HCT116 (cell line): Measurements from ENCODE around the gene PFN3. TPM values are rescaled to one million over a fixed set of nuclear protein-coding genes. Genes with fewer than 3 reads are reported as not detected.
A peak's percentile ranks its signal among the peaks of the same experiment; 100 is the strongest.

Experiments
- ATAC-seq: fragments of 200-7000 bp; cut with Tn5 transposase; 2 replicates; pipeline ENCODE4 v1.9.1; 2020; ENCODE audit warnings: mild to moderate bottlenecking, moderate library complexity
- BruUV-seq: library from RNA; stranded (reverse); fragments of 400-500 nt; replicated peaks from 2 replicates; lab custom pipeline; 2021; lab: Mats Ljungman, UMichigan
- CTCF ChIA-PET: fragments of 300-600 bp; sonication (Branson Sonifier 250); formaldehyde crosslinking; loops from one replicate; lab custom pipeline; 2021; ENCODE audit warnings: antibody characterized with exemption; lab: Charles Lee
- POLR2A ChIA-PET: fragments of 300-600, 350-600 bp; sonication (Branson Sonifier 250); formaldehyde crosslinking; loops from one replicate; lab custom pipeline; 2021; ENCODE audit warnings: antibody characterized with exemption; lab: Charles Lee
- RAD21 ChIA-PET, 2 experiments: fragments of 300-600 bp; sonication (Branson Sonifier 250); formaldehyde crosslinking; loops; one replicate each; lab custom pipeline; 2023; ENCODE audit warnings: low total read pairs in 2 of 2; ENCODE audit not compliant: uncharacterized antibody in 2 of 2, unreplicated experiment in 2 of 2, low non-redundant PET in 1 of 2; lab: Charles Lee
- DNase-seq: peaks from one replicate; pipeline ENCODE4 v3.0.0-alpha.2; 2010; ENCODE audit warnings: low read depth, low spot score
- H2AFZ ChIP-seq: fragments of 200-600 bp; shearing (Covaris generic), sonication (generic); 2 replicates; pipeline ENCODE4 v1.6.1; 2017; ENCODE audit warnings: low read depth, mixed run types, mixed read lengths, antibody characterized with exemption, low read length; ENCODE audit not compliant: poor library complexity, severe bottlenecking
- H3K27ac ChIP-seq: 2 replicates; pipeline ENCODE4 v1.5.1; 2012; ENCODE audit warnings: low read depth, low read length
- H3K27me3 ChIP-seq: fragments of 200-600 bp; sonication (generic); 2 replicates; pipeline ENCODE4 v1.6.1; 2016; ENCODE audit warnings: mixed run types, low read length, mixed read lengths; ENCODE audit not compliant: insufficient read depth
- H3K36me3 ChIP-seq, 2 experiments: fragments of 200-500 bp in 1 of 2; fragments of 200-600 bp in 1 of 2; sonication (Bioruptor generic) in 1 of 2; sonication (generic) in 1 of 2; 2 replicates each; pipeline versions ENCODE4 v1.5.1 to v1.6.1; 2014 to 2016; ENCODE audit warnings: low read length in 2 of 2, inconsistent platforms in 1 of 2, mixed read lengths in 1 of 2, mixed run types in 1 of 2; ENCODE audit not compliant: insufficient read depth in 2 of 2, control insufficient read depth in 1 of 2
- H3K4me1 ChIP-seq, 2 experiments: fragments of 200-600 bp in 1 of 2; sonication (generic) in 1 of 2; 2 replicates each; pipeline versions ENCODE4 v1.5.1 to v1.6.1; 2012 to 2017; ENCODE audit warnings: low read length in 2 of 2, inconsistent platforms in 1 of 2, mild to moderate bottlenecking in 1 of 2, mixed read lengths in 1 of 2, mixed run types in 1 of 2, moderate library complexity in 1 of 2; ENCODE audit not compliant: insufficient read depth in 2 of 2, control insufficient read depth in 1 of 2
- H3K4me2 ChIP-seq: fragments of 200-600 bp; sonication (generic); 2 replicates; pipeline ENCODE4 v1.6.1; 2017; ENCODE audit warnings: mixed run types, low read length, mixed read lengths
- H3K4me3 ChIP-seq, 2 experiments: fragments of 200-600 bp in 1 of 2; sonication (generic) in 1 of 2; replicated peaks in 1 of 2; 2 replicates each; pipeline ENCODE4 v1.5.1; 2011 to 2016; ENCODE audit warnings: low read length in 2 of 2, control low read depth in 1 of 2, low read depth in 1 of 2, mild to moderate bottlenecking in 1 of 2, mixed read lengths in 1 of 2, mixed run types in 1 of 2
- H3K79me2 ChIP-seq: fragments of 200-600 bp; sonication (generic); 2 replicates; pipeline ENCODE4 v1.6.1; 2017; ENCODE audit warnings: mild to moderate bottlenecking, mixed run types, low read length, moderate library complexity, mixed read lengths; ENCODE audit not compliant: insufficient read depth
- H3K9ac ChIP-seq: fragments of 200-600 bp; sonication (generic); 2 replicates; pipeline ENCODE4 v1.6.1; 2016; ENCODE audit warnings: low read length, mixed read lengths
- H3K9me2 ChIP-seq: fragments of 200-600 bp; sonication (generic), shearing (Covaris generic); 2 replicates; pipeline ENCODE4 v1.6.1; 2017; ENCODE audit warnings: mixed run types, mild to moderate bottlenecking, moderate library complexity; ENCODE audit not compliant: insufficient read depth
- H3K9me3 ChIP-seq, 2 experiments: fragments of 200-500 bp in 1 of 2; fragments of 200-600 bp in 1 of 2; sonication (Bioruptor generic) in 1 of 2; sonication (generic) in 1 of 2; 2 replicates each; pipeline ENCODE4 v1.6.1; 2014 to 2017; ENCODE audit warnings: low read length in 2 of 2, mixed read lengths in 2 of 2, inconsistent platforms in 1 of 2, low read depth in 1 of 2, mild to moderate bottlenecking in 1 of 2, mixed run types in 1 of 2, moderate library complexity in 1 of 2; ENCODE audit not compliant: control insufficient read depth in 1 of 2, insufficient read depth in 1 of 2
- H4K20me1 ChIP-seq: fragments of 200-600 bp; sonication (generic), shearing (Covaris generic); 2 replicates; pipeline ENCODE4 v1.6.1; 2017; ENCODE audit warnings: mixed run types, mild to moderate bottlenecking, moderate library complexity; ENCODE audit not compliant: insufficient read depth
- ATF3 ChIP-seq: IDR thresholded peaks from 2 replicates; pipeline ENCODE4 v1.6.1; 2012
- CBX3 ChIP-seq: IDR thresholded peaks from 2 replicates; pipeline ENCODE4 v1.6.1; 2012; ENCODE audit warnings: low read depth
- CEBPB ChIP-seq: IDR thresholded peaks from 2 replicates; pipeline ENCODE4 v1.6.1; 2012; ENCODE audit warnings: low read depth
- CTCF ChIP-seq, 3 experiments: fragments of 200-600 bp in 1 of 3; sonication (generic) in 1 of 3; IDR thresholded peaks in 2 of 3; conservative IDR thresholded peaks in 1 of 3; 2 replicates each; pipeline ENCODE4 v1.5.1; 2012 to 2017; ENCODE audit warnings: low read depth in 2 of 3, low read length in 2 of 3, antibody characterized with exemption in 1 of 3, borderline replicate concordance in 1 of 3, control low read depth in 1 of 3, mild to moderate bottlenecking in 1 of 3, mixed read lengths in 1 of 3, mixed run types in 1 of 3, moderate library complexity in 1 of 3; ENCODE audit not compliant: insufficient read depth in 1 of 3
- EGR1 ChIP-seq: IDR thresholded peaks from 2 replicates; pipeline ENCODE4 v1.6.1; 2012; ENCODE audit warnings: low read depth
- ELF1 ChIP-seq: IDR thresholded peaks from 2 replicates; pipeline ENCODE4 v1.6.1; 2012; ENCODE audit warnings: low read depth, borderline replicate concordance
- EZH2 ChIP-seq: fragments of 200-600 bp; sonication (generic); IDR thresholded peaks from 2 replicates; pipeline ENCODE4 v1.6.1; 2017; ENCODE audit warnings: antibody characterized with exemption, mixed run types
- EZH2phosphoT487 ChIP-seq: fragments of 200-600 bp; IDR thresholded peaks from 2 replicates; pipeline ENCODE4 v1.6.1; 2018; ENCODE audit warnings: antibody characterized with exemption, borderline replicate concordance
- FOSL1 ChIP-seq: IDR thresholded peaks from 2 replicates; pipeline ENCODE4 v1.6.1; 2012; ENCODE audit warnings: low read depth
- JUND ChIP-seq: IDR thresholded peaks from 2 replicates; pipeline ENCODE4 v1.6.1; 2012
- POLR2AphosphoS5 ChIP-seq: IDR thresholded peaks from 2 replicates; pipeline ENCODE4 v1.6.1; 2011; ENCODE audit warnings: mild to moderate bottlenecking, low read depth, low read length, moderate library complexity
- RAD21 ChIP-seq: IDR thresholded peaks from 2 replicates; pipeline ENCODE4 v1.6.1; 2012; ENCODE audit warnings: low read depth, mild to moderate bottlenecking
- SIN3A ChIP-seq: IDR thresholded peaks from 2 replicates; pipeline ENCODE4 v1.6.1; 2012; ENCODE audit warnings: low read depth
- SP1 ChIP-seq: IDR thresholded peaks from 2 replicates; pipeline ENCODE4 v1.6.1; 2012; ENCODE audit warnings: low read depth
- SRF ChIP-seq: IDR thresholded peaks from 2 replicates; pipeline ENCODE4 v1.6.1; 2012; ENCODE audit warnings: low read depth
- YY1 ChIP-seq: IDR thresholded peaks from 2 replicates; pipeline ENCODE4 v1.6.1; 2011; ENCODE audit warnings: low read length, low read depth, moderate library complexity, mild to moderate bottlenecking; ENCODE audit not compliant: insufficient replicate concordance; ENCODE audit errors: extremely low read depth
- ZBTB33 ChIP-seq: IDR thresholded peaks from 2 replicates; pipeline ENCODE4 v1.6.1; 2011; ENCODE audit warnings: mild to moderate bottlenecking, low read length, moderate library complexity; ENCODE audit not compliant: insufficient replicate concordance; ENCODE audit errors: extremely low read depth
- ZFX ChIP-seq: fragments of 450-650 bp; IDR thresholded peaks from 2 replicates; pipeline ENCODE4 v1.6.1; 2017
- ZNF274 ChIP-seq: fragments of 200-500 bp; sonication (Bioruptor generic); IDR thresholded peaks from 2 replicates; pipeline ENCODE4 v1.6.1; 2014; ENCODE audit warnings: mild to moderate bottlenecking, low read depth, low read length, inconsistent platforms
- intact Hi-C: fragments of 100-400 bp; cut with micrococcal nuclease; formaldehyde crosslinking; loops from 2 replicates; pipeline ENCODE4 v1.10.0; 2022
- total RNA-seq: library from RNA; stranded (reverse); gene quantifications from one replicate; pipeline ENCODE4 v1.2.1, GENCODE V29; 2021; ENCODE audit not compliant: unreplicated experiment
- TF ChIP-seq, protein P1 (sequence below): IDR thresholded peaks from 2 replicates; pipeline ENCODE4 v1.6.1; 2012

The PFN3 gene
- total RNA-seq, 1 experiment from 2014 or later = not detected

DNA sequence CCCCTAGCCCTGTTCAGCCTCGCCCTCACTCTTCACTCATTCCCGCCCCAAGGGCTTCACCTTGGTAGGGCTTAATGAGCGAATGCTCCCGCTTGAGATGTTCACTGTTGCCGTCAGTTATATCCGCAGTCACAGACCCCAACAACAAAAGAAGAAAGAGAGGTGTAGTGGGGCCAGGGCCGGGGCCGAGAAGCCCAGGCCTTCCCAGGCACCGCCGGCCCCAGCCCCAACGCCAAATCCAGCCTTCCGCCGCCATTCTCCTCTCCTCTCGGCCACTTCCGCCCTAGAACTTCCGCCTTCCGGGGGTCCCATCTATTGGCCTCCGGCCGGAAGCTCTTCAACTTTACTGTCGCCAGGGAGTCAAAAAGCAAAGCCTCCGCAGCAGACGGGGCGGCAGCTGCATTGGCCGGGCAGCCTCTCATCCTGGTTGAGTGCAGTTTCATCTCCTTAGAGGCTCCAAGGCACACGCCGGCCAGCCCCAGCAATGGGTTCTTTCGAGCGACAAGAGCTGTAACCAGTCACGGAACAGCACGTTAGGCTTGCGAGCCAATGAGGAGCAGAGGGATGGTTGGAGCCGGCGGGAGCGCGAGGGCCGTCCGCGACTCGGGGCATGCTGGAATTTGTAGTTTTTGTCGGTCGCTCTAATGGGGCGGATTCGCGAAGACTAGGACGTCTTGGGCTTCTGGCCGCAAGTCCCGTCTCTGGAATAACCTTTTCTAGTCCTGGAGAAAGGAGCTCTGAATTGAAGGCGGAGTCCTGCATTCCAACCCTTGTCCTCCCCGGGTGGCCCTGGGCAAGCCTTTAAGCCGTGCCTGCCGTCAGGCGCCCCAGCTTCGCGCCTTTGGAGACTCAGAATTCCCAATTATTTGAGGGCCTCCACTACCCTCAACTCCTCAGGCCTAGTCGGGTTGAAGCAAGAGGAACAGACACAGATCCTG lies 48.8 kb downstream of the PFN3 start, which contains the start of gene LMAN2:
Gene LMAN2 (minus strand): TSS at position 277 of the 938 bp plus-strand sequence. CDS start 21 bp downstream, at position 256.
- CTCF ChIA-PET = interaction anchor here (1.2 to 2.3 kb wide), 5 partner anchors 15 to 103 kb away, joined by 3 to 9 read pairs (median 7); no protein-coding TSS in a partner anchor
- TF ChIP-seq ZBTB33 (peak; percentile 63), EZH2 (no peak), EZH2phosphoT487 (no peak), RAD21 (no peak), ZFX (peak; percentile 52; the same call in 1 of the 2 replicates), ELF1 (no peak), CBX3 (no peak), ATF3 (no peak), EGR1 (no peak), ZNF274 (no peak), JUND (no peak), SIN3A (no peak), YY1 (peak; percentile 94), POLR2AphosphoS5 (peak; percentile 92), SRF (no peak), SP1 (no peak), CEBPB (no peak), FOSL1 (no peak), CTCF (IDR thresholded peaks at IDR 0.05 in 2 of 3, conservative IDR thresholded peaks at IDR 0.05 in 1 of 3; ENCODE audit: borderline replicate concordance in 1 of 3, insufficient read depth in 1 of 3, low read depth in 2 of 3, low read length in 2 of 3) (no peak)
- TF ChIP-seq, protein P1, sequence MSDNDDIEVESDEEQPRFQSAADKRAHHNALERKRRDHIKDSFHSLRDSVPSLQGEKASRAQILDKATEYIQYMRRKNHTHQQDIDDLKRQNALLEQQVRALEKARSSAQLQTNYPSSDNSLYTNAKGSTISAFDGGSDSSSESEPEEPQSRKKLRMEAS = no peak

More for the DNA sequence above, 48.8 kb downstream of the PFN3 start, which contains the start of gene LMAN2:
- H3K4me3 ChIP-seq = peak within 1 kb of the TSS; percentile 98 to 100
- peak within 1 kb of the TSS; percentile 92 for H3K9ac ChIP-seq
- peaks cover 48% of the 10 kb centered on the region for H3K79me2 ChIP-seq
- H2AFZ ChIP-seq = peak within 1 kb of the TSS; percentile 91
- H4K20me1 ChIP-seq = no peaks in the 10 kb centered on the region
- intact Hi-C loops = no loop called here
- POLR2A ChIA-PET = interaction anchor here (0.7 to 2.8 kb wide), 9 partner anchors 9 to 103 kb away, joined by 3 to 9 read pairs (median 4); partner anchors contain the start of gene PRR7
- H3K4me1 ChIP-seq = peaks cover 14 to 16% of the 10 kb centered on the region in 2 experiments
- no TSS peak for BruUV-seq
- H3K4me2 ChIP-seq = peak within 1 kb of the TSS; percentile 91
- DNase-seq (peak; percentile 93), ATAC-seq (peak; percentile 98)
- no peaks in the 10 kb centered on the region for H3K9me2 ChIP-seq
- RAD21 ChIA-PET = no interaction called here
- no peaks in the 10 kb centered on the region for H3K27me3 ChIP-seq
- H3K27ac ChIP-seq = peak within 1 kb of the TSS; percentile 77
- H3K9me3 ChIP-seq = peaks cover 0 to 4% of the 10 kb centered on the region in 2 experiments; a peak in 1 of 4 replicates
- H3K36me3 ChIP-seq = peaks cover 7 to 8% of the 10 kb centered on the region in 2 experiments; a peak in 3 of 4 replicates
